ENCODE data around the gene CXorf65.

CXorf65 gene

DNA sequence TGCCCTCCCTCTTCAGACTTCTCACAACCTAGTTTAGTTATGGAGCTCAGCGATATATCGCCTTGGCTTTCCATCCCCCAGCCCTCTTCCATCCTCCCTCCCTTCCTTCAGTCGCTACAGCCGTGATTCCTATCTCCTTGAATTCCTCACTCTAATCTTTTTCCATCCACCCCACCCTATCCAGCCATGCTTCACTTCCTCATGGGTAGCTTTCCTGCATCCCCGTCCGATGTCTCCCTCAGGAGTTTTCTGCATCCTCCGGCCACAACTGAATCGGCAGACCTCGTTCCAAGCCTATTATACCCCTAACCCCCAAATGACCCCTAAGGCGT, 38.9 kb downstream of the CXorf65 start:
- DNase-seq (ENCODE audit: low read depth in 2 of 2) = no peak

DNA sequence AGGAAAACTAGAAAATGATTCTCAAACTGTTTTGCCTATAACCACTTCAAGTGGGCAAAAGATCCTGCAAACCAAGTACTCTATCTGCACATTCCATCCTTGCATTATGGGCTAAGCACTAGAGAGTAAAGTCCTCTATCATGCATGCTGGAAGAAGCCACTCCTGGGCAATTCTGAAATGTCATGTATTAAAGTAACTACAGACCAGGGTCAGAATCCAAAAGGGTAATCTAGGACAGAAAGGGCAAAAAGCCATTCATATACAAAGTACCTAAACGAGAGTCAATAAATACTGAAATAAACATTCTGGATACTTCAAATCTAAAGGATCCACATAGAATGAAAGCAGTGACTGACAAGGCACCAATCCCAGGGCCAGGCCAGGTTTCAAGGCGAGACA, 39.5 kb downstream of the CXorf65 start:
- DNase-seq (ENCODE audit: low read depth in 2 of 2) = no peak

DNA sequence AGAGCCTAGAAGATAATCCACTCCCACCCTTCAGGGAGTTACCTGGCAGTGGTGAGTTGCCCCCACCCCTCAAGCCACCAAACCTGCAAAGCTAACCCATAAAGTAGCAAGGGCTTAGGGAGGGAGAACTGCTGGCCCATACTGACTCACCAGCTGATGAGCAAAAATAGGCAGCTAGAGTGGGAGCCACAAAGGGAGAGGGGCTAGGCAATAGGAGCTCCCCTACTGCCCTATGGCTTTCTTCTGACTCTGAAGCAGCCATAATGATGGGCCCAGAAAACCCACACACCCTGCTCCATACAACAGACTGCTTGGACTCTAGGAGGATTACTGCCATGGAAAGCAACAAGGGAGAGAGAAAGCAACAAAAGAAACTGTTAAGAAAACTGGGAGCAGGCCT, 46.4 kb downstream of the CXorf65 start:
- DNase-seq (ENCODE audit: low read depth in 2 of 2) = no peak

DNA sequence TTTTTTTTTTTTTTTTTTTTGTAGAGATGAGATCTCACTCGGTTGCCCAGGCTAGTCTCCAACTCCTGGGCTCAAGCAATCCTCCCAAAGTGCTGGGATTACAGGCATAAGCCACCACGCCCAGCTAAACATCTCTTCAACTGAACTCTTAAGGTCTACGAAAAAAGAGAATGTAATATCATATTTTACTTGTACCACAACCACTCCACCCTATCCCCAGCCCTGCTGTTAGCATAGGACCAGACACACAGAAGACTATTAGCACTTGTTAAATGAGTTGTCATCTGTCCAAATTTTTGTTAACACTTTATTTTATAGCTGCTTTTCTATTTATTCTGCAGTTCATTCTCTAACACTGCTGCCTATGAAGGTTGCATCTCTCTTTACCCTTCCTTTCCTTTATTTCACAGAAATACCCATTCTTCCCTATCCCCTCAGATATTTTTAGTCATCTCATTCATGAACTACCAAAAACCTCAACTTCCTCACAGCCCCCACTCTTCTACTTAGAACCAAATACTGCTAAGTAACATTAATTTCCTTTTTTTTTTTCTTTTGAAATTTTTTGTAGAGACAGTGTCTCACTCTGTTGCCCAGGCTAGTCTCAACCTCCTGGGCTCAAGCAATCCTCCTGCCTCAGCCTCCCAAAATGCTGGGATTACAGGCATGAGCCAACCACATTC, 48.6 kb downstream of the CXorf65 start:
- no peak for DNase-seq (ENCODE audit: low read depth in 2 of 2)

DNA sequence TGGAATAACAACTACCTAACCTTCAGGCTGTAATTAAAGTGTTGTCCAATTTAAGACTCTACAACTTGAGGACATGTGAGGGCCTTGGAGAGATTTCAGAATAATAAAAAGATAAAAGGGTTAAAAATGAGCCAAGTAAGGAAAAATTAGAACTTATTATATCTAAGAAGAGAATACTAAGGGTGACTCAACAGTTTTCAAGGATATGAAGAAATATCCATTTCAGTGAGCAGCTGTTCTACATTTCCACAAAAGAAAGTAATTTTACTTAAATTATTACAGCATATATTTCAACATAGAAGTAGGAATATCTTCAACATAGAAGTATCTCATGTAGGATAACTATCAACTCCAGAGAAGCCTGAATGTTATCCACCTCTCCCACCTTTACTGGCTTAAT, 49.7 kb downstream of the CXorf65 start:
- no peak for DNase-seq (ENCODE audit: low read depth in 2 of 2)

Measured in stimulated activated CD8-positive, alpha-beta memory T cell treated with anti-CD3 and anti-CD28 coated beads, Interleukin-15, amount 100 ng/mL, for 4 hours (primary cell).